Subcutaneous abdominal adipose tissue (tissue), 5 donors: ENCODE measurements around the gene VAPA.
"Not testable (repeated sequence)": the region's sequence is repeated elsewhere in the genome, so short reads cannot be mapped to it uniquely, and the experiment has no call there.

ENCODE experiments used
- H3K27ac ChIP-seq: one replicate; pipeline ENCODE4 v1.7.0; 2013; ENCODE audit warnings: low read depth, mild to moderate bottlenecking, inconsistent platforms, low read length, moderate library complexity
- H3K27me3 ChIP-seq, 5 donors: one replicate each; pipeline ENCODE4 v1.7.0; 2013; ENCODE audit warnings: low read length in 5 of 5, inconsistent platforms in 1 of 5; ENCODE audit not compliant: control insufficient read depth in 5 of 5, insufficient read depth in 4 of 5
- H3K36me3 ChIP-seq, 5 donors: one replicate each; pipeline ENCODE4 v1.7.0; 2013; ENCODE audit warnings: low read length in 5 of 5; ENCODE audit not compliant: control insufficient read depth in 5 of 5, insufficient read depth in 5 of 5
- H3K4me1 ChIP-seq, 5 donors: one replicate each; pipeline ENCODE4 v1.7.0; 2013; ENCODE audit warnings: low read length in 5 of 5, mild to moderate bottlenecking in 3 of 5, moderate library complexity in 1 of 5; ENCODE audit not compliant: control insufficient read depth in 5 of 5, insufficient read depth in 5 of 5
- H3K4me3 ChIP-seq, 5 donors: one replicate each; pipeline ENCODE4 v1.7.0; 2013; ENCODE audit warnings: low read length in 5 of 5, low read depth in 1 of 5
- H3K9ac ChIP-seq, 5 donors: one replicate each; pipeline ENCODE4 v1.7.0; 2013; ENCODE audit warnings: low read length in 5 of 5, mild to moderate bottlenecking in 4 of 5, moderate library complexity in 3 of 5
- H3K9me3 ChIP-seq, 5 donors: one replicate each; pipeline ENCODE4 v1.7.0; 2013; ENCODE audit warnings: low read length in 5 of 5; ENCODE audit not compliant: control insufficient read depth in 5 of 5
- donor health status: healthy.
- donor health status: healthy.
- donor health status: healthy.
- donor health status: healthy.
- donor health status: healthy.

The VAPA gene

GRCh38 chr18:9885170-9886004 lies 28.4 kb upstream of the VAPA start, which contains the start of gene TXNDC2:
Gene TXNDC2, plus strand, starts transcription at chr18:9885973. Its CDS starts 708 bp downstream, at chr18:9886681.
- Histone ChIP-seq H3K27ac (no peak within 1 kb of the TSS), H3K9ac (no peak within 1 kb of the TSS), H3K9me3 (no peaks in the 10 kb centered on the region), H3K4me1 (peaks cover 0 to 4% (median 0%) of the 10 kb centered on the region in 5 donors), H3K27me3 (no peaks in the 10 kb centered on the region), H3K4me3 (no peak within 1 kb of the TSS), H3K36me3 (no peaks in the 10 kb centered on the region)

GRCh38 chr18:9886005-9886348 lies 27.8 kb upstream of the VAPA start:
- Histone ChIP-seq H3K27ac (no peak overlapping the region), H3K4me1 (peaks cover 0 to 4% (median 0%) of the 10 kb centered on the region in 5 donors), H3K27me3 (no peaks in the 10 kb centered on the region), H3K9me3 (no peaks in the 10 kb centered on the region), H3K4me3 (no peak overlapping the region), H3K9ac (no peak overlapping the region), H3K36me3 (no peaks in the 10 kb centered on the region)

- Histone ChIP-seq H3K9ac (no peak overlapping the region), H3K36me3 (no peaks in the 10 kb centered on the region), H3K9me3 (no peaks in the 10 kb centered on the region), H3K27ac (no peak overlapping the region), H3K4me3 (no peak overlapping the region), H3K27me3 (no peaks in the 10 kb centered on the region), H3K4me1 (peaks cover 0 to 4% (median 0%) of the 10 kb centered on the region in 5 donors)
Observed at GRCh38 chr18:9887992-9888391, 25.8 kb upstream of the VAPA start.

GRCh38 chr18:9890196-9890595 lies 23.6 kb upstream of the VAPA start:
- H3K27ac ChIP-seq, result no peak overlapping the region
- H3K9me3 ChIP-seq, result no peaks in the 10 kb centered on the region
- H3K4me1 ChIP-seq, result peaks cover 0 to 4% (median 0%) of the 10 kb centered on the region in 5 donors
- no peak overlapping the region for H3K9ac ChIP-seq
- H3K4me3 ChIP-seq, result no peak overlapping the region
- H3K27me3 ChIP-seq, result no peaks in the 10 kb centered on the region
- no peaks in the 10 kb centered on the region for H3K36me3 ChIP-seq

- Histone ChIP-seq H3K36me3 (no peaks in the 10 kb centered on the region), H3K4me1 (peaks cover 0 to 4% (median 0%) of the 10 kb centered on the region in 5 donors), H3K27ac (no peak overlapping the region), H3K9ac (no peak overlapping the region), H3K9me3 (no peaks in the 10 kb centered on the region), H3K4me3 (no peak overlapping the region), H3K27me3 (no peaks in the 10 kb centered on the region)
Observed at GRCh38 chr18:9890957-9891356, 22.9 kb upstream of the VAPA start.

GRCh38 chr18:9891515-9891914 lies 22.3 kb upstream of the VAPA start:
- H3K9ac ChIP-seq, H3K36me3 ChIP-seq, H3K4me3 ChIP-seq, H3K4me1 ChIP-seq, H3K27me3 ChIP-seq, H3K9me3 ChIP-seq, H3K27ac ChIP-seq: not testable (repeated sequence)

GRCh38 chr18:9894454-9895068 lies 19.3 kb upstream of the VAPA start:
- Histone ChIP-seq H3K9ac (no peak overlapping the region), H3K27ac (no peak overlapping the region), H3K4me1 (peaks cover 0 to 4% (median 0%) of the 10 kb centered on the region in 5 donors), H3K36me3 (no peaks in the 10 kb centered on the region), H3K9me3 (no peaks in the 10 kb centered on the region), H3K27me3 (no peaks in the 10 kb centered on the region), H3K4me3 (no peak overlapping the region)

- no peaks in the 10 kb centered on the region for H3K9me3 ChIP-seq
- H3K9ac ChIP-seq, result no peak overlapping the region
- H3K4me3 ChIP-seq, result no peak overlapping the region
- H3K27me3 ChIP-seq, result no peaks in the 10 kb centered on the region
- H3K36me3 ChIP-seq, result no peaks in the 10 kb centered on the region
- no peak overlapping the region for H3K27ac ChIP-seq
- H3K4me1 ChIP-seq, result no peaks in the 10 kb centered on the region
Observed at GRCh38 chr18:9897129-9897528, 16.7 kb upstream of the VAPA start.

GRCh38 chr18:9897787-9898291 lies 16.0 kb upstream of the VAPA start:
- not testable (repeated sequence) for H3K27ac ChIP-seq, H3K4me1 ChIP-seq, H3K27me3 ChIP-seq, H3K36me3 ChIP-seq, H3K9me3 ChIP-seq, H3K4me3 ChIP-seq, H3K9ac ChIP-seq

GRCh38 chr18:9898792-9899549 lies 14.8 kb upstream of the VAPA start:
- H3K27ac ChIP-seq, result no peak overlapping the region
- no peak overlapping the region for H3K4me3 ChIP-seq
- H3K9ac ChIP-seq, result no peak overlapping the region
- no peaks in the 10 kb centered on the region for H3K27me3 ChIP-seq
- no peaks in the 10 kb centered on the region for H3K9me3 ChIP-seq
- no peaks in the 10 kb centered on the region for H3K36me3 ChIP-seq
- H3K4me1 ChIP-seq, result peaks cover 0 to 3% (median 0%) of the 10 kb centered on the region in 5 donors
